Gastroesophageal sphincter (tissue), 4 donors: ENCODE data around the gene PLXDC1. TPM values are rescaled to one million over a fixed set of nuclear protein-coding genes. Genes with fewer than 3 reads are reported as not detected.

Experiments
- ATAC-seq: fragments of 150-250 bp; one replicate; pipeline ENCODE4 v1.9.1; 2016; ENCODE audit warnings: mild to moderate bottlenecking, moderate library complexity
- H3K27ac ChIP-seq, 4 donors: fragments of 200-600 bp; sonication (generic) in 3 of 4; 1 replicate in 3 of 4; 2 replicates in 1 of 4; pipeline ENCODE4 v1.5.1; 2016 to 2019
- H3K27me3 ChIP-seq: fragments of 200-600 bp; sonication (generic); one replicate; pipeline ENCODE4 v1.5.1; 2019
- H3K36me3 ChIP-seq, 2 donors: fragments of 200-600 bp; sonication (generic); one replicate each; pipeline ENCODE4 v1.5.1; 2019; ENCODE audit warnings: control low read depth in 1 of 2
- H3K4me1 ChIP-seq, 3 donors: fragments of 200-600 bp; sonication (generic); 1 replicate in 2 of 3; 2 replicates in 1 of 3; pipeline ENCODE4 v1.5.1; 2016 to 2019; ENCODE audit warnings: control low read depth in 2 of 3
- H3K4me3 ChIP-seq, 2 donors: fragments of 200-600 bp; sonication (generic); one replicate each; pipeline ENCODE4 v1.5.1; 2019; ENCODE audit warnings: mild to moderate bottlenecking in 1 of 2, moderate library complexity in 1 of 2
- H3K9me3 ChIP-seq, 3 donors: fragments of 200-600 bp; sonication (generic); one replicate each; pipeline ENCODE4 v1.5.1; 2017 to 2019; ENCODE audit warnings: control low read depth in 2 of 3
- EP300 ChIP-seq: sonication (generic); formaldehyde crosslinking; IDR thresholded peaks from one replicate; pipeline ENCODE4 v1.6.1; 2017; ENCODE audit warnings: antibody characterized with exemption, mild to moderate bottlenecking
- POLR2A ChIP-seq, 2 donors: fragments of 450-650 bp; IDR thresholded peaks; one replicate each; pipeline ENCODE4 v1.6.1; 2017; ENCODE audit warnings: antibody characterized with exemption in 2 of 2, mild to moderate bottlenecking in 2 of 2, moderate library complexity in 1 of 2
- POLR2AphosphoS5 ChIP-seq: sonication (generic); formaldehyde crosslinking; IDR thresholded peaks from one replicate; pipeline ENCODE4 v1.6.1; 2017; ENCODE audit warnings: antibody characterized with exemption
- WGBS, 2 donors: methylation state at CpG; one replicate each; pipeline ENCODE4 v1.1.5; 2018; ENCODE audit warnings: low coverage in 1 of 2; 5-methylcytosine and 5-hydroxymethylcytosine counted together
- total RNA-seq, 4 donors: library from RNA; depleted of rRNA; stranded (reverse); fragments of >200 nt; gene quantifications; one replicate each; pipeline ENCODE4 v1.1.0, GENCODE V29; 2016
- TF ChIP-seq, protein P1 (sequence below), 4 experiments: fragments of 200-600 bp in 2 of 4; fragments of 450-650 bp in 2 of 4; sonication (generic) in 1 of 4; IDR thresholded peaks; one replicate each; pipeline ENCODE4 v1.5.1; 2017 to 2019; ENCODE audit warnings: antibody characterized with exemption in 4 of 4, mild to moderate bottlenecking in 2 of 4, moderate library complexity in 2 of 4

The PLXDC1 gene
- total RNA-seq, 4 donors from 2014 or later = 5.5 to 21.6 (median 17.4) TPM

DNA sequence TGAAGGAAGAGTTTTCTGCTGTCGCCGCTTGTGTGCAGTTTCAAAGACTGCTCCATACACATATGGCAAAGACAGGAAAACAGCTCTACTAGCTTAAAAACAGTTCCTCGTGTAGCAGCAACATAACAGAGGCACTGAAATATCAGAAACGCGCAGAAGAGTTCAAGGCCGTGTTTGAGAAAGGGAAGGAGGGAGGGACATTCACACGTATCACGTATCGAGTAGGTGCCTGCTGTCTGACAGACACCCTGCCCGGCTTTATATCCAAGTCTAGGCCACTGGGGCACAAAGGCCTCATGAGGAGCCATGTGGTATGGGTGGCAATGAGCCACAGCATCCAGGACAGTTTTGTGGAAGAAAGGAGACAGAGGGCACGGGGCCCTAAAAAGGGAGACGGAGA, 50.3 kb downstream of the PLXDC1 start:
- Histone ChIP-seq H3K36me3 (no peaks in the 10 kb centered on the region), H3K9me3 (no peaks in the 10 kb centered on the region), H3K4me1 (peaks cover 0 to 37% (median 6%) of the 10 kb centered on the region in 3 donors), H3K27me3 (no peaks in the 10 kb centered on the region), H3K27ac (no peak overlapping the region), H3K4me3 (no peak overlapping the region)
- 88 to 100% methylated on average over 3 to 9 of the region's 12 CpGs for WGBS, 2 donors
- no peak for ATAC-seq
- TF ChIP-seq EP300 (no peak), POLR2AphosphoS5 (no peak), POLR2A (IDR thresholded peaks at IDR 0.05) (no peak)
- TF ChIP-seq, protein P1, sequence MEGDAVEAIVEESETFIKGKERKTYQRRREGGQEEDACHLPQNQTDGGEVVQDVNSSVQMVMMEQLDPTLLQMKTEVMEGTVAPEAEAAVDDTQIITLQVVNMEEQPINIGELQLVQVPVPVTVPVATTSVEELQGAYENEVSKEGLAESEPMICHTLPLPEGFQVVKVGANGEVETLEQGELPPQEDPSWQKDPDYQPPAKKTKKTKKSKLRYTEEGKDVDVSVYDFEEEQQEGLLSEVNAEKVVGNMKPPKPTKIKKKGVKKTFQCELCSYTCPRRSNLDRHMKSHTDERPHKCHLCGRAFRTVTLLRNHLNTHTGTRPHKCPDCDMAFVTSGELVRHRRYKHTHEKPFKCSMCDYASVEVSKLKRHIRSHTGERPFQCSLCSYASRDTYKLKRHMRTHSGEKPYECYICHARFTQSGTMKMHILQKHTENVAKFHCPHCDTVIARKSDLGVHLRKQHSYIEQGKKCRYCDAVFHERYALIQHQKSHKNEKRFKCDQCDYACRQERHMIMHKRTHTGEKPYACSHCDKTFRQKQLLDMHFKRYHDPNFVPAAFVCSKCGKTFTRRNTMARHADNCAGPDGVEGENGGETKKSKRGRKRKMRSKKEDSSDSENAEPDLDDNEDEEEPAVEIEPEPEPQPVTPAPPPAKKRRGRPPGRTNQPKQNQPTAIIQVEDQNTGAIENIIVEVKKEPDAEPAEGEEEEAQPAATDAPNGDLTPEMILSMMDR (IDR thresholded peaks at IDR 0.05) = no peak

DNA sequence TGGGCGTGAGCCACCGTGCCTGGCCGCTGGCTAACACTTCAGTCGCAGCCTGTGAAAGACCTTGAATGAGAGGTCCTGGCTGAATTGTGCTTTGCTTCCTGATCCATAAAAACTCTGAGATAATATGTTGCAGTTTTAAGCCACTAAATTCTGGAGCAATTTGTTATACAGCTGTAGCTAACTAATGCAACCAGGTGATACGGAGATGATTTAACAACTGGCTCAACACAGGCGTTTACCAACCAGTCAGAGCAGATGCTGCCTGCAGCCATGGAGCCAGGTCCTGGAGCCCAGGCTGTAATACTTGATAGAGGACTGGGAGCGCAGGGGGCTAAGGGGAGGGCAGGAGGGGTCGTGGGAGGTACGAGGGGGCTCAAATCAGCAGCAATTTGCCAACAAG, 50.9 kb downstream of the PLXDC1 start:
- H3K27me3 ChIP-seq = no peaks in the 10 kb centered on the region
- TF ChIP-seq POLR2AphosphoS5 (no peak), EP300 (no peak), POLR2A (IDR thresholded peaks at IDR 0.05) (no peak)
- TF ChIP-seq, protein P1 (IDR thresholded peaks at IDR 0.05) = no peak
- ATAC-seq = no peak
- peaks cover 0 to 43% (median 11%) of the 10 kb centered on the region in 3 donors for H3K4me1 ChIP-seq
- H3K4me3 ChIP-seq = no peak overlapping the region
- 97 to 100% methylated on average over 2 to 4 of the region's 9 CpGs for WGBS, 2 donors
- H3K36me3 ChIP-seq = no peaks in the 10 kb centered on the region
- no peaks in the 10 kb centered on the region for H3K9me3 ChIP-seq
- peak overlapping the region in 3 of 4 donors; percentile 58 to 69 (median 66) for H3K27ac ChIP-seq

DNA sequence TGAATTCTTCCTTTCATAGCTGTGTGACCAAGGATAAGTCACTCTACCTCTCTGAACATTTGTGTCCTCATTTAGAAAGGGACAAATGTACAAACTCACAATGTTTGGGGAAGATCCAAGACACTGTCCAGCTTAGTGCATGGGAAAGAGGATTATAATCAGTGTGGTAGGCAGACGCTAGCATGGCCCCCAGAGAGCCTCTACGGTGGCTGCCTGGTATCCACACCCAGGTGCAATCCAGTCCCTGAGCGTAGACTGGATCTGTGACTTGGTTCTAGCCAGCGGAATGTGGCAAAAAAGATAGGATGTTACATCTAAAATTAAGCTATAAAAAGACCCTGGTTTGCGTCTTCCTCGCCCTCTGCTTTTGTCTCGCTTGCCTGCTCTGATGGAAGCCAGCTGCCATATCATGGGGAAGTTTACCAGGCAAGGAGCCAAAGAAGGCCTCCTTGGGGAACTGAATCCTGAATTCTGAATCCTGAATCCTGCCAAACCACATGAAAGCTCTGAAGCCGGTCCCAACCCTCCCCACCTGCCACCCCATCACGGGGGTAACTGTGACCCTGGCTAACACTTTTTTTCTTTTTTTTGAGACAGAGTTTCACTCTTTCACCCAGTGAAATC, 51.7 kb downstream of the PLXDC1 start:
- TF ChIP-seq POLR2A (IDR thresholded peaks at IDR 0.05) (no peak), POLR2AphosphoS5 (peak; percentile 58), EP300 (no peak)
- TF ChIP-seq, protein P1 (IDR thresholded peaks at IDR 0.05) = no peak
- Histone ChIP-seq H3K27me3 (no peaks in the 10 kb centered on the region), H3K9me3 (no peaks in the 10 kb centered on the region), H3K4me1 (peaks cover 0 to 50% (median 13%) of the 10 kb centered on the region in 3 donors), H3K4me3 (no peak overlapping the region), H3K27ac (peak overlapping the region in 3 of 4 donors; percentile 58 to 69 (median 66)), H3K36me3 (no peaks in the 10 kb centered on the region)
- peak; percentile 69 for ATAC-seq
- 3 to 14% methylated on average over 6 to 9 of the region's 9 CpGs for WGBS, 2 donors

DNA sequence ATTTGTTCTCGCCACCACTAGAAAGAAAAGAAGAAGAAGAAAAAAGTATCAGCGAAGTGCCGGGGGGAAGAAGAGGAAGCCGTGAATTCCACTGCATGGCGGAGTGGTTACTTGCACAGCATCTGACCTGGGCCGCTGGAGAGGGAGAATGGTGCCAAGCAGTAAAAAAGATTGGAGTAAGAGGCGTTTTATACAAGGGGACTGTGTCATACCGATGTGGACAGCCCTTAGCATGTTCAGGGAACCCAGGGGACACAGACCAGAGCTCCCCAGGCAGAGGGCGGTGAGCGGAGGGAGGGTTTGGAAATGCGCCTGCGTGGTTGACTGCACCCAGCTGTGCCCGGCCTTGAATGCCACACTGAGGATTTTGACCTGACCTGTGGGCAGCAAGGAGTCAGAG, 52.8 kb downstream of the PLXDC1 start:
- WGBS, 2 donors = 80 to 86% methylated on average over 1 to 13 of the region's 13 CpGs
- TF ChIP-seq POLR2A (IDR thresholded peaks at IDR 0.05) = no peak
- TF ChIP-seq, protein P1 (IDR thresholded peaks at IDR 0.05) = no peak
- TF ChIP-seq EP300 = no peak
- TF ChIP-seq POLR2AphosphoS5 = no peak
- Histone ChIP-seq H3K4me1 (peaks cover 0 to 62% (median 13%) of the 10 kb centered on the region in 3 donors), H3K9me3 (no peaks in the 10 kb centered on the region), H3K27me3 (no peaks in the 10 kb centered on the region), H3K27ac (peak overlapping the region in 1 of 4 donors; percentile 69), H3K36me3 (no peaks in the 10 kb centered on the region), H3K4me3 (no peak overlapping the region)
- ATAC-seq = no peak

DNA sequence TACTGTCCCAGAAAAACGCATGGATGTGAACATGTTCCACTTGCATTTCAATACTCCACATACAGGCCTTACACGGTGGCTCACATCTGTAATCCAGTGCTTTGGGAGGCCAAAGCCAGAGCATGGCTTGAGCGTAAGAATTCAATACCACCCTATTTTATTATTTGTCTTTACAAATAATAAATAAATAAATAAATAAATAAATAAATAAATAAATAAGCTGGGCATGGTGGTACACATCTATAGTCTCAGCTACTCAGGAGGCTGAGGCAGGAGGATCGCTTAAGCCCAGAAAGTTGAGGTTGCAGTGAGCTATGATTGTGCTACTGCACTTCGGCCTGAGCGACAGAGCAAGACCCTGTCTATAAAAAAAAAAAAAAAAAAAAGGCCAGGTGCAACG, 53.9 kb downstream of the PLXDC1 start:
- H3K36me3 ChIP-seq = no peaks in the 10 kb centered on the region
- H3K27me3 ChIP-seq = no peaks in the 10 kb centered on the region
- no peak overlapping the region for H3K4me3 ChIP-seq
- WGBS, 2 donors = 79 to 100% methylated on average over 1 to 7 of the region's 7 CpGs
- ATAC-seq = no peak
- no peaks in the 10 kb centered on the region for H3K9me3 ChIP-seq
- H3K27ac ChIP-seq = no peak overlapping the region
- H3K4me1 ChIP-seq = peaks cover 0 to 62% (median 13%) of the 10 kb centered on the region in 3 donors
- TF ChIP-seq EP300 = no peak
- TF ChIP-seq POLR2A (IDR thresholded peaks at IDR 0.05) = no peak
- no peak for TF ChIP-seq POLR2AphosphoS5
- TF ChIP-seq, protein P1 (IDR thresholded peaks at IDR 0.05) = no peak
